Measurements from ENCODE around the gene INHBB. TPM values are rescaled to one million over a fixed set of nuclear protein-coding genes. Genes with fewer than 3 reads are reported as not detected.
"Not testable (repeated sequence)": the region's sequence is repeated elsewhere in the genome, so short reads cannot be mapped to it uniquely, and the experiment has no call there.

The INHBB gene
- total RNA-seq, 1 experiment from 2014 or later, result not detected

GRCh38 chr2:120310136-120310535, 35.8 kb upstream of the INHBB start:
- DNase-seq, result no peak
- peaks cover 18% of the 10 kb centered on the region for H3K27me3 Mint-ChIP-seq (ENCODE audit: unreplicated experiment)
- BruUV-seq (replicated peaks), result no TSS peak

GRCh38 chr2:120310841-120311240, 35.1 kb upstream of the INHBB start:
- not testable (repeated sequence) for H3K9me3 Mint-ChIP-seq (ENCODE audit: low read depth, unreplicated experiment); H3K4me3 Mint-ChIP-seq (ENCODE audit: low read depth, unreplicated experiment); DNase-seq; H3K27ac Mint-ChIP-seq (ENCODE audit: unreplicated experiment); H3K4me1 Mint-ChIP-seq (ENCODE audit: low read depth, unreplicated experiment); BruUV-seq (replicated peaks)
- CTCF ChIA-PET, result interaction anchor here (0.7 kb wide), 1 partner anchor 370 kb away, joined by 4 read pairs; no protein-coding TSS in a partner anchor
- peaks cover 25% of the 10 kb centered on the region for H3K27me3 Mint-ChIP-seq (ENCODE audit: unreplicated experiment)
- intact Hi-C loops (cut with micrococcal nuclease; ENCODE audit: unreplicated experiment), result loop anchor here (5.0 kb wide), 1 partner anchor 609 kb away; no protein-coding TSS in a partner anchor
- H3K36me3 Mint-ChIP-seq (ENCODE audit: insufficient read depth, unreplicated experiment), result peaks cover 11% of the 10 kb centered on the region

More at GRCh38 chr2:120310136-120310535, 35.8 kb upstream of the INHBB start:
- TF ChIP-seq CTCF (IDR thresholded peaks at IDR 0.05; ENCODE audit: unreplicated experiment), result no peak
- Mint-ChIP-seq H3K36me3 (ENCODE audit: insufficient read depth, unreplicated experiment) (peaks cover 11% of the 10 kb centered on the region), H3K4me1 (ENCODE audit: low read depth, unreplicated experiment) (peaks cover 9% of the 10 kb centered on the region), H3K4me3 (ENCODE audit: low read depth, unreplicated experiment) (no peak overlapping the region), H3K27ac (ENCODE audit: unreplicated experiment) (no peak overlapping the region), H3K9me3 (ENCODE audit: low read depth, unreplicated experiment) (no peaks in the 10 kb centered on the region)
- CTCF ChIA-PET, result no interaction called here
- intact Hi-C loops (cut with micrococcal nuclease; ENCODE audit: unreplicated experiment), result loop anchor here (5.0 kb wide), 1 partner anchor 608 kb away; no protein-coding TSS in a partner anchor

GRCh38 chr2:120312076-120312475, 33.9 kb upstream of the INHBB start:
- no peak for DNase-seq
- no peak overlapping the region for H3K4me3 Mint-ChIP-seq (ENCODE audit: low read depth, unreplicated experiment)
- no peaks in the 10 kb centered on the region for H3K9me3 Mint-ChIP-seq (ENCODE audit: low read depth, unreplicated experiment)
- no peak overlapping the region for H3K27ac Mint-ChIP-seq (ENCODE audit: unreplicated experiment)
- TF ChIP-seq CTCF (IDR thresholded peaks at IDR 0.05; ENCODE audit: unreplicated experiment), result no peak
- peaks cover 11% of the 10 kb centered on the region for H3K36me3 Mint-ChIP-seq (ENCODE audit: insufficient read depth, unreplicated experiment)
- no TSS peak for BruUV-seq (replicated peaks)
- peaks cover 9% of the 10 kb centered on the region for H3K4me1 Mint-ChIP-seq (ENCODE audit: low read depth, unreplicated experiment)
- peaks cover 37% of the 10 kb centered on the region for H3K27me3 Mint-ChIP-seq (ENCODE audit: unreplicated experiment)
- CTCF ChIA-PET, result interaction anchor here (0.7 to 1.2 kb wide), 3 partner anchors 11 to 22 kb away, joined by 3 to 5 read pairs (median 3); no protein-coding TSS in a partner anchor
- intact Hi-C loops (cut with micrococcal nuclease; ENCODE audit: unreplicated experiment), result loop anchor here (5.0 kb wide), 1 partner anchor 610 kb away; no protein-coding TSS in a partner anchor

DNA sequence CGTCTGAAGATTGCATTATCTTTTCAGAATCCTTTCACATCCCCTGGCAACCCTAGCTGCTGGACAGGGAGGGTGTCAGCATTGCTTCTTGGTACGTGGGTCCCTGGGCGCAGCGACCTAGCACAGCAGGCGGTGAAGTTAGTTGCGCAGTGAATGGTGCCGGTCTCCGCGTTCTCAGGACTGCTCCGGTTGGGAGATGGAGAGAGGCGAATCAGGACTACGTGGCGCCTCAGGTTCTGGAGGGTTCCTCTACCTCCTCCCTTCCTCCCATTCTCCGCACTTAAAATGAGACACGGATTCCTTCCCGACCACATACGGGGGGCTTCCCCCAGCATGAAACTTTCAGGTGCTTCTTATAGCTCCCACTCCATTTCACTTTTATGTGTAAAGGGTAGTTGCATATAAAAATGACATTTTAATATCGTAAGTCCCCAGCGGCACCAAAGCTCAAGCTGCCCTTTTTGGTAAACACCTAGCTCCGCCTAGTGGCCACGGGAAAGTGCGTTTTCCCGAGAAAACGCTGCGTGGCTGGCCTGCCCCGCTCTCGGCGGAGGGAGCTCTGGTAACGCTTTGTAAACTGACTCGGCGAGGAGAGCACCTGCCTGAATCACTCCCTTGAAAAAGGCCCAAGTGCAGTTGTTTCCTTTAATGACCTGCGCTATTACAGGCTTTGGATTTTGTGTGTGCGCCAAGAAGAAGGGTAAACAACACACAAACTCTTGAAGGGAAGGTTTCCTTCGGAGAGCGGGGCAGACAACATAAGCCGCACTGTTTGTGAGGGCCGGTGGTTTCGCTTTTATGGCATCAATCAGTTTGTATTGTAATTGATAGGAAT, 32.9 kb upstream of the INHBB start:
- peak overlapping the region; percentile 79 for H3K4me3 Mint-ChIP-seq (ENCODE audit: low read depth, unreplicated experiment)
- TF ChIP-seq CTCF (IDR thresholded peaks at IDR 0.05; ENCODE audit: unreplicated experiment), result peak; percentile 82
- intact Hi-C loops (cut with micrococcal nuclease; ENCODE audit: unreplicated experiment), result loop anchor here (1.0 to 5.0 kb wide), 4 partner anchors 60 to 611 kb away; no protein-coding TSS in a partner anchor
- CTCF ChIA-PET, result interaction anchor here (0.6 to 1.6 kb wide), 14 partner anchors 11 to 784 kb away, joined by 3 to 14 read pairs (median 4); partner anchors contain the start of genes RALB and TMEM185B
- H3K4me1 Mint-ChIP-seq (ENCODE audit: low read depth, unreplicated experiment), result peaks cover 9% of the 10 kb centered on the region
- H3K9me3 Mint-ChIP-seq (ENCODE audit: low read depth, unreplicated experiment), result no peaks in the 10 kb centered on the region
- no TSS peak for BruUV-seq (replicated peaks)
- H3K27ac Mint-ChIP-seq (ENCODE audit: unreplicated experiment), result peak overlapping the region; percentile 42
- H3K27me3 Mint-ChIP-seq (ENCODE audit: unreplicated experiment), result peaks cover 43% of the 10 kb centered on the region
- peaks cover 11% of the 10 kb centered on the region for H3K36me3 Mint-ChIP-seq (ENCODE audit: insufficient read depth, unreplicated experiment)
- DNase-seq, result peak; percentile 85

Measured in Calu3 (cell line).